Epithelial cell of esophagus (primary cell): ENCODE measurements around the gene NKX2-2.

Experiments
- DNase-seq: peaks from one replicate; pipeline ENCODE4 v3.0.0; 2010; ENCODE audit warnings: low read depth
- H3K4me3 ChIP-seq: 2 replicates; pipeline ENCODE4 v1.5.1; 2011; ENCODE audit warnings: mild to moderate bottlenecking, low read length, control low read depth
- TF ChIP-seq, protein P1 (sequence below): IDR thresholded peaks from 2 replicates; pipeline ENCODE4 v1.5.1; 2011; ENCODE audit warnings: low read depth, mild to moderate bottlenecking, low read length, control low read depth, inconsistent platforms; ENCODE audit not compliant: insufficient read depth; ENCODE audit errors: missing control alignments

NKX2-2 gene

GRCh38 chr20:21516861-21517565 is 3.1 kb upstream of the NKX2-2 start:
- TF ChIP-seq, protein P1, sequence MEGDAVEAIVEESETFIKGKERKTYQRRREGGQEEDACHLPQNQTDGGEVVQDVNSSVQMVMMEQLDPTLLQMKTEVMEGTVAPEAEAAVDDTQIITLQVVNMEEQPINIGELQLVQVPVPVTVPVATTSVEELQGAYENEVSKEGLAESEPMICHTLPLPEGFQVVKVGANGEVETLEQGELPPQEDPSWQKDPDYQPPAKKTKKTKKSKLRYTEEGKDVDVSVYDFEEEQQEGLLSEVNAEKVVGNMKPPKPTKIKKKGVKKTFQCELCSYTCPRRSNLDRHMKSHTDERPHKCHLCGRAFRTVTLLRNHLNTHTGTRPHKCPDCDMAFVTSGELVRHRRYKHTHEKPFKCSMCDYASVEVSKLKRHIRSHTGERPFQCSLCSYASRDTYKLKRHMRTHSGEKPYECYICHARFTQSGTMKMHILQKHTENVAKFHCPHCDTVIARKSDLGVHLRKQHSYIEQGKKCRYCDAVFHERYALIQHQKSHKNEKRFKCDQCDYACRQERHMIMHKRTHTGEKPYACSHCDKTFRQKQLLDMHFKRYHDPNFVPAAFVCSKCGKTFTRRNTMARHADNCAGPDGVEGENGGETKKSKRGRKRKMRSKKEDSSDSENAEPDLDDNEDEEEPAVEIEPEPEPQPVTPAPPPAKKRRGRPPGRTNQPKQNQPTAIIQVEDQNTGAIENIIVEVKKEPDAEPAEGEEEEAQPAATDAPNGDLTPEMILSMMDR, result no peak
- no peak overlapping the region for H3K4me3 ChIP-seq
- no peak for DNase-seq

GRCh38 chr20:21516180-21516567 is 2.3 kb upstream of the NKX2-2 start:
- TF ChIP-seq, protein P1, result no peak
- H3K4me3 ChIP-seq, result no peak overlapping the region
- no peak for DNase-seq

GRCh38 chr20:21515300-21516179 is 1.7 kb upstream of the NKX2-2 start:
- TF ChIP-seq, protein P1, result no peak
- no peak for DNase-seq

GRCh38 chr20:21514553-21515251 is 838 bp upstream of the NKX2-2 start:
- H3K4me3 ChIP-seq, result no peak overlapping the region
- DNase-seq, result no peak
- TF ChIP-seq, protein P1, result no peak

More at GRCh38 chr20:21515300-21516179, 1.7 kb upstream of the NKX2-2 start:
- H3K4me3 ChIP-seq, result no peak overlapping the region

GRCh38 chr20:21513181-21513663 is 642 bp downstream of the NKX2-2 start:
- DNase-seq, result no peak
- H3K4me3 ChIP-seq, result no peak overlapping the region
- TF ChIP-seq, protein P1, result no peak

- no peak overlapping the region for H3K4me3 ChIP-seq
- no peak for DNase-seq
Measured at GRCh38 chr20:21512634-21513180, 1.2 kb downstream of the NKX2-2 start.

More at GRCh38 chr20:21512634-21513180, 1.2 kb downstream of the NKX2-2 start:
- TF ChIP-seq, protein P1, result no peak
